NT2/D1 (cell line): Measurements from ENCODE around the gene TMUB1.

Source experiments
- DNase-seq: peaks from one replicate; pipeline ENCODE4 v3.0.0-alpha.2; 2011; ENCODE audit warnings: low read depth, low spot score
- H3K27me3 ChIP-seq: 2 replicates; pipeline ENCODE4 v1.6.0; 2011; ENCODE audit warnings: mild to moderate bottlenecking; ENCODE audit not compliant: insufficient read length, insufficient read depth
- H3K36me3 ChIP-seq: 2 replicates; pipeline ENCODE4 v1.6.1; 2011; ENCODE audit warnings: mild to moderate bottlenecking, low read length, mixed read lengths; ENCODE audit not compliant: insufficient read depth, insufficient read length
- H3K4me1 ChIP-seq: 2 replicates; pipeline ENCODE4 v1.5.1; 2011; ENCODE audit not compliant: insufficient read depth, insufficient read length
- H3K4me3 ChIP-seq: 2 replicates; pipeline ENCODE4 v1.5.1; 2011; ENCODE audit warnings: low read depth; ENCODE audit not compliant: insufficient read length
- H3K9ac ChIP-seq: 2 replicates; pipeline ENCODE4 v1.6.0; 2011; ENCODE audit warnings: low read depth; ENCODE audit not compliant: insufficient read length
- H3K9me3 ChIP-seq: 2 replicates; pipeline ENCODE4 v1.5.1; 2011; ENCODE audit warnings: mild to moderate bottlenecking, low read length; ENCODE audit not compliant: insufficient read depth
- SUZ12 ChIP-seq: IDR thresholded peaks from 2 replicates; pipeline ENCODE4 v1.6.1; 2011; ENCODE audit not compliant: insufficient read length, insufficient read depth; ENCODE audit errors: extremely low read depth
- YY1 ChIP-seq: IDR thresholded peaks from 2 replicates; pipeline ENCODE4 v1.6.1; 2011; ENCODE audit not compliant: insufficient read length, insufficient read depth
- ZNF274 ChIP-seq: IDR thresholded peaks from 2 replicates; pipeline ENCODE4 v1.6.1; 2011; ENCODE audit warnings: mild to moderate bottlenecking, low read depth, low read length

TMUB1 gene

GRCh38 chr7:151104411-151105235 lies 21.3 kb upstream of the TMUB1 start:
- no peak for TF ChIP-seq SUZ12
- no peak for TF ChIP-seq ZNF274
- TF ChIP-seq YY1, result no peak
- no peaks in the 10 kb centered on the region for H3K27me3 ChIP-seq
- H3K4me3 ChIP-seq, result no peak overlapping the region
- no peaks in the 10 kb centered on the region for H3K9me3 ChIP-seq
- no peak for DNase-seq
- H3K4me1 ChIP-seq, result no peaks in the 10 kb centered on the region
- H3K9ac ChIP-seq, result no peak overlapping the region
- H3K36me3 ChIP-seq, result peaks cover 15% of the 10 kb centered on the region

GRCh38 chr7:151103973-151104372 lies 20.7 kb upstream of the TMUB1 start:
- Histone ChIP-seq H3K9ac (no peak overlapping the region), H3K36me3 (peaks cover 15% of the 10 kb centered on the region), H3K9me3 (no peaks in the 10 kb centered on the region), H3K4me1 (peaks cover 1% of the 10 kb centered on the region), H3K27me3 (no peaks in the 10 kb centered on the region), H3K4me3 (no peak overlapping the region)
- no peak for TF ChIP-seq ZNF274
- no peak for TF ChIP-seq YY1
- no peak for TF ChIP-seq SUZ12
- no peak for DNase-seq

GRCh38 chr7:151102991-151103390 lies 19.7 kb upstream of the TMUB1 start:
- Histone ChIP-seq H3K4me3 (no peak overlapping the region), H3K27me3 (no peaks in the 10 kb centered on the region), H3K36me3 (peaks cover 15% of the 10 kb centered on the region), H3K9ac (no peak overlapping the region), H3K9me3 (no peaks in the 10 kb centered on the region), H3K4me1 (peaks cover 1% of the 10 kb centered on the region)
- TF ChIP-seq YY1, result no peak
- TF ChIP-seq ZNF274, result no peak
- no peak for TF ChIP-seq SUZ12
- no peak for DNase-seq

GRCh38 chr7:151101621-151102396 lies 18.5 kb upstream of the TMUB1 start:
- H3K9me3 ChIP-seq, result no peaks in the 10 kb centered on the region
- H3K27me3 ChIP-seq, result no peaks in the 10 kb centered on the region
- H3K4me1 ChIP-seq, result peaks cover 1% of the 10 kb centered on the region
- H3K36me3 ChIP-seq, result peaks cover 15% of the 10 kb centered on the region
- DNase-seq, result no peak
- no peak overlapping the region for H3K9ac ChIP-seq
- no peak overlapping the region for H3K4me3 ChIP-seq
- TF ChIP-seq ZNF274, result no peak

GRCh38 chr7:151100921-151101320 lies 17.6 kb upstream of the TMUB1 start:
- TF ChIP-seq SUZ12 (no peak), YY1 (no peak), ZNF274 (no peak)
- Histone ChIP-seq H3K9ac (peak overlapping the region; percentile 2), H3K9me3 (no peaks in the 10 kb centered on the region), H3K27me3 (no peaks in the 10 kb centered on the region), H3K36me3 (peaks cover 15% of the 10 kb centered on the region), H3K4me1 (peaks cover 1% of the 10 kb centered on the region), H3K4me3 (no peak overlapping the region)
- DNase-seq, result no peak

GRCh38 chr7:151099486-151100211 lies 16.4 kb upstream of the TMUB1 start:
- no peaks in the 10 kb centered on the region for H3K9me3 ChIP-seq
- TF ChIP-seq ZNF274 (no peak), SUZ12 (no peak)
- H3K4me1 ChIP-seq, result peaks cover 1% of the 10 kb centered on the region
- no peak overlapping the region for H3K4me3 ChIP-seq
- no peak overlapping the region for H3K9ac ChIP-seq
- H3K27me3 ChIP-seq, result no peaks in the 10 kb centered on the region
- DNase-seq, result no peak
- peaks cover 12% of the 10 kb centered on the region for H3K36me3 ChIP-seq
